PC-9 (cell line): Measurements from ENCODE around the gene CFL1.

Experiments
- CTCF ChIP-seq: fragments of 200-600 bp; sonication (generic); conservative IDR thresholded peaks from 2 replicates; pipeline ENCODE4 v1.6.1; 2017; ENCODE audit warnings: mixed run types, antibody characterized with exemption, mild to moderate bottlenecking, moderate library complexity
- EZH2 ChIP-seq: fragments of 200-600 bp; sonication (generic); IDR thresholded peaks from 2 replicates; pipeline ENCODE4 v1.8.0; 2017; ENCODE audit warnings: antibody characterized with exemption, low read depth

GRCh38 chr11:65903068-65903481 is 45.1 kb upstream of the CFL1 start:
- TF ChIP-seq CTCF (no peak), EZH2 (no peak)
